Tibial nerve (tissue), 4 donors: ENCODE results near the gene UBD. TPM values are rescaled to one million over a fixed set of nuclear protein-coding genes. Genes with fewer than 3 reads are reported as not detected.

Experiments
- DNase-seq, 2 donors: peaks; one replicate each; pipeline ENCODE4 v3.0.0-alpha.2; 2019; ENCODE audit warnings: low spot score in 2 of 2
- H3K27ac ChIP-seq, 4 donors: fragments of 200-600 bp; sonication (generic) in 3 of 4; one replicate each; pipeline ENCODE4 v1.5.1; 2017 to 2019; ENCODE audit warnings: mild to moderate bottlenecking in 1 of 4
- H3K27me3 ChIP-seq, 2 donors: fragments of 200-600 bp; sonication (generic) in 1 of 2; one replicate each; pipeline versions ENCODE4 v1.5.1 to v1.6.0; 2017 to 2019
- H3K36me3 ChIP-seq, 3 donors: fragments of 200-600 bp; sonication (generic); one replicate each; pipeline ENCODE4 v1.5.1; 2018 to 2019
- H3K4me1 ChIP-seq, 4 donors: fragments of 200-600 bp; sonication (generic) in 3 of 4; one replicate each; pipeline ENCODE4 v1.5.1; 2017 to 2019
- H3K4me3 ChIP-seq, 4 donors: fragments of 200-600 bp; sonication (generic) in 3 of 4; one replicate each; pipeline ENCODE4 v1.5.1; 2017 to 2019; ENCODE audit warnings: mild to moderate bottlenecking in 1 of 4, moderate library complexity in 1 of 4
- H3K9me3 ChIP-seq, 4 donors: fragments of 200-600 bp; sonication (generic) in 3 of 4; one replicate each; pipeline ENCODE4 v1.5.1; 2017 to 2019
- EP300 ChIP-seq, 2 donors: sonication (generic); formaldehyde crosslinking; IDR thresholded peaks; one replicate each; pipeline ENCODE4 v1.6.1; 2017; ENCODE audit warnings: antibody characterized with exemption in 2 of 2, mild to moderate bottlenecking in 1 of 2
- POLR2A ChIP-seq, 2 donors: fragments of 450-650 bp; IDR thresholded peaks; one replicate each; pipeline ENCODE4 v1.6.1; 2017; ENCODE audit warnings: antibody characterized with exemption in 2 of 2, mild to moderate bottlenecking in 2 of 2, moderate library complexity in 2 of 2
- WGBS, 2 donors: methylation state at CpG; one replicate each; pipeline ENCODE4 v1.1.5; 2018; 5-methylcytosine and 5-hydroxymethylcytosine counted together
- total RNA-seq, 4 donors: library from RNA; depleted of rRNA; stranded (reverse); fragments of >200 nt; gene quantifications; one replicate each; pipeline ENCODE4 v1.1.0, GENCODE V29; 2016
- TF ChIP-seq, protein P1 (sequence below), 5 experiments: fragments of 200-600 bp in 3 of 5; fragments of 450-650 bp in 2 of 5; sonication (generic) in 3 of 5; IDR thresholded peaks; one replicate each; pipeline ENCODE4 v1.5.1; 2016 to 2019; ENCODE audit warnings: antibody characterized with exemption in 5 of 5, mild to moderate bottlenecking in 3 of 5, moderate library complexity in 2 of 5

The UBD gene
- total RNA-seq, 4 donors from 2014 or later: 0.63 to 11.6 TPM; not detected in 2

DNA sequence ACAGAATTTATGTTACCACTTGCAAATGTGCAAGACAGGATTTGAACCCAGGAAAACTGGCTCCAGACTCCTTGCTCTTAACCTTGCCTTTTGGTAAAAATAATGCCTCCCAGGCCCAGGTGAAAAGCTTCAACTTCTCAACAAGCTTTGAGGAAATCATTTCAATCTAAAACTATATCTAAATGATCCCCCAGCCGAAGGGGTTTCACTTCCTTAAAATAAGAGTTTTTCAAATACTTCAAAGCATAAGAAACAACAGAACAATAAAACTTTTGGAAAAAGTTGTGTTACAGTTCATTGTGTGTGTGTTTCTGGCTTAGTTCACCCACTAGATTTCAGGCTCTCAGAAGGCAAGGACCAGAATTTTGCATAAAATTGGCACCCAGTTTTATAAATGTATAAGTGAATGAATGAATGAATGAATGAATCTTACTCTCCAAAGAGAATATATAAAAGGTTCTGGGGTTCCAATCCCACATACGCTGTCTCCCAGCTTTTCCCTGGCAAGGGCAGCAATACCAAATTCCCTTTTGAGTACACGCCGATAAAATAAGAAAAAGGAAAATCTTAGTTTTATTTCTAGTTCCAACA lies 30.8 kb upstream of the UBD start:
- WGBS, 2 donors: 83 to 85% methylated on average over 4 of the region's 4 CpGs
- no peaks in the 10 kb centered on the region for H3K27me3 ChIP-seq

DNA sequence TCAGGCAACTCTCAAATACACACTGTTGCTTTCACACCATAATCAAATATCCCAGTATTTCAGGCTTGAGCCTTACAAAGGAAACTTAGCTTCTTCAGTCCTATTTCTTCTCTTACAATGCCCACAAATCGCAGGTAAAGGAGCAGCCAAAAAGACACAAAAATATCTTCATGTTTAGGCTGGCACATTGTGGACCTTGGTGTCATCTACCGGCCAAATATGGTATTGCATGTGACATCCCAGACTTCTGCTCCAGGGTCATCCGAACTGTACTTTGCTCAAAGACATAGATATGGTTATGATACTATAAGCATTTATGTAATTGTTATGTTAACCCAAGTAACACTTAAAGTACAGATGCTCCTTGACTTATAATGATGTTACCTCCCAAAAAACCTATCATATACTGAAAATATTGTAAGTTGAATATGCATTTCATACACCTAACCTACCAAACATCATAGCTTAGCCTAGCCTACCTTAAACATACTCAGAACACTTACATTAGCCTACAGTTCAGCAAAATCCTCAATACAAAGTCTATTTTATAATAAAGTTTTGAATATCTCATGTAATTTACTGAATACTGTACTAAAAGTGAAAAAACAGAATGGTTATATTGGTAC lies 30.0 kb upstream of the UBD start:
- no peaks in the 10 kb centered on the region for H3K36me3 ChIP-seq
- WGBS, 2 donors: 3 to 4% methylated on average over 3 of the region's 3 CpGs
- TF ChIP-seq, protein P1, sequence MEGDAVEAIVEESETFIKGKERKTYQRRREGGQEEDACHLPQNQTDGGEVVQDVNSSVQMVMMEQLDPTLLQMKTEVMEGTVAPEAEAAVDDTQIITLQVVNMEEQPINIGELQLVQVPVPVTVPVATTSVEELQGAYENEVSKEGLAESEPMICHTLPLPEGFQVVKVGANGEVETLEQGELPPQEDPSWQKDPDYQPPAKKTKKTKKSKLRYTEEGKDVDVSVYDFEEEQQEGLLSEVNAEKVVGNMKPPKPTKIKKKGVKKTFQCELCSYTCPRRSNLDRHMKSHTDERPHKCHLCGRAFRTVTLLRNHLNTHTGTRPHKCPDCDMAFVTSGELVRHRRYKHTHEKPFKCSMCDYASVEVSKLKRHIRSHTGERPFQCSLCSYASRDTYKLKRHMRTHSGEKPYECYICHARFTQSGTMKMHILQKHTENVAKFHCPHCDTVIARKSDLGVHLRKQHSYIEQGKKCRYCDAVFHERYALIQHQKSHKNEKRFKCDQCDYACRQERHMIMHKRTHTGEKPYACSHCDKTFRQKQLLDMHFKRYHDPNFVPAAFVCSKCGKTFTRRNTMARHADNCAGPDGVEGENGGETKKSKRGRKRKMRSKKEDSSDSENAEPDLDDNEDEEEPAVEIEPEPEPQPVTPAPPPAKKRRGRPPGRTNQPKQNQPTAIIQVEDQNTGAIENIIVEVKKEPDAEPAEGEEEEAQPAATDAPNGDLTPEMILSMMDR (IDR thresholded peaks at IDR 0.05): peak; percentile 71 to 94 (median 82)
- no peak for TF ChIP-seq POLR2A (IDR thresholded peaks at IDR 0.05)
- H3K27me3 ChIP-seq: no peaks in the 10 kb centered on the region
- H3K27ac ChIP-seq: no peak overlapping the region
- H3K4me1 ChIP-seq: no peaks in the 10 kb centered on the region
- peak in 1 of 2 donors; percentile 75 for DNase-seq
- H3K4me3 ChIP-seq: no peak overlapping the region
- H3K9me3 ChIP-seq: no peaks in the 10 kb centered on the region

More for the DNA sequence above, 30.8 kb upstream of the UBD start:
- no peaks in the 10 kb centered on the region for H3K9me3 ChIP-seq
- no peak overlapping the region for H3K4me3 ChIP-seq
- no peak for DNase-seq
- H3K27ac ChIP-seq: no peak overlapping the region
- H3K36me3 ChIP-seq: no peaks in the 10 kb centered on the region
- H3K4me1 ChIP-seq: no peaks in the 10 kb centered on the region
- TF ChIP-seq, protein P1 (IDR thresholded peaks at IDR 0.05): no peak
- no peak for TF ChIP-seq EP300 (IDR thresholded peaks at IDR 0.05)

DNA sequence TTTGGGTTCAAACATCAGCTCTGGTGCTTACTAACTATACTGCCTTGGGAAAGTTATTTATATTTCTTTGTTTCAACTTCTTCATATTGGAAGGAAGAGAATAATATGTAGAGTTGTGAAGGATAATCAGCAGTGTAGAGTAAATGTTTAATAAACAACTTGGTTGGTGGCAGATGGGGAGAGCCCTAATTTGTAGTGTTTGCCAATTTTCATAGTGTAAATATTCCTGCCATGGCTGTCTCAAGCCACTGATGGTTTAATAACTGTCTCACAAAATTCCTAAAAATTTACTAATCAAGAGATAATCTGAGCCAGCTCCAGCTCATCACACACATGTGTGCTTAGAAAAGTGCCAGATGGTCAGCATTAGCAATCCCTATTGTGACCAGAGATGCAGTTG lies 25.3 kb upstream of the UBD start, which contains the start of gene OR2H2:
Gene OR2H2 (plus strand): TSS at position 301 of the 400 bp plus-strand sequence. CDS start 2,824 bp downstream, outside the sequence.
- Histone ChIP-seq H3K27me3 (no peaks in the 10 kb centered on the region), H3K36me3 (no peaks in the 10 kb centered on the region), H3K9me3 (no peaks in the 10 kb centered on the region), H3K27ac (no peak within 1 kb of the TSS), H3K4me3 (no peak within 1 kb of the TSS), H3K4me1 (no peaks in the 10 kb centered on the region)
- no peak for TF ChIP-seq POLR2A (IDR thresholded peaks at IDR 0.05)
- TF ChIP-seq, protein P1 (IDR thresholded peaks at IDR 0.05): no peak
- no peak for TF ChIP-seq EP300 (IDR thresholded peaks at IDR 0.05)
- DNase-seq: no peak

DNA sequence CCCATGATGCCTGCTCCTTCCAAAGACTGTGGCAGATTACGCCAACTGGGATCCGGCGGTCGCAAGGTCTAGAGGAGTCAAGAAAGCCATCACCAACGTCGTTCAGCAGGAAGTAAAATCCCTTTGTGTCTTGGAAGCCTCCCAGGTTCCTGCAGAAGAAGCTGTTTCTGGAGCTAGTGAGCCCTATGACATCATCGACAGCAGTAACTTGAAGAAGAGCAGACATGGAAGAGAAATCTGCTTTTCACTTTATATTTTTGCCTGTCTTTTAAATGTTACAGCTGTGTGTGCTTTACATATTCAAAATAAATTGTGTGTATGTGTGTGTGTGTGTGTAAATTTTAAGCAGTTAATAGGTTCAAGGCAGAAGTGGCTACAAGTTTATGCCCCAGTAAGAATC lies 18.0 kb upstream of the UBD start:
- H3K27ac ChIP-seq: no peak overlapping the region
- peaks cover 0 to 3% of the 10 kb centered on the region in 2 donors for H3K27me3 ChIP-seq
- no peak for TF ChIP-seq EP300 (IDR thresholded peaks at IDR 0.05)
- TF ChIP-seq, protein P1 (IDR thresholded peaks at IDR 0.05): no peak
- TF ChIP-seq POLR2A (IDR thresholded peaks at IDR 0.05): no peak
- no peak overlapping the region for H3K4me3 ChIP-seq
- WGBS, 2 donors: 61 to 62% methylated on average over 7 of the region's 7 CpGs
- no peaks in the 10 kb centered on the region for H3K4me1 ChIP-seq
- no peaks in the 10 kb centered on the region for H3K36me3 ChIP-seq
- no peak for DNase-seq
- H3K9me3 ChIP-seq: no peaks in the 10 kb centered on the region

DNA sequence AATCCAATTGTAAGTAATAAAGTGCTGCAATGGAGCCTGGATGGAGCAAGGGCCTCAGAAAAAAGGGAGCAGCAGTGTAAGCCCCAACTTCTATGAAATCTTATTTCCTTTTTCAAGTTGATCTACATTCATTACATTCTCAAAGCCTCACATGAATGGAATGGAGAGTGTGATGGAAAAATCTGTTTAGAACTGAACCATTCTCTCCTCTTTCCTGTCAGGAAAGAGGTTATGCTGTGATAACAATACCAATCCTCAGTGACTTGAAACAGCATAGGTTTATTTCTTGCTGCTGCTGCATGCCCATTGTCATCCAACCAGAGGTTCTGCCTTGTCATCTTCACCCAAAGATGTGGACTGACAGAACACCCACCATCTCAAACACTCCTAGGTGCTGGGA lies 16.5 kb upstream of the UBD start:
- no peak for DNase-seq
- Histone ChIP-seq H3K4me3 (no peak overlapping the region), H3K27me3 (peaks cover 0 to 3% of the 10 kb centered on the region in 2 donors), H3K36me3 (no peaks in the 10 kb centered on the region), H3K27ac (no peak overlapping the region), H3K9me3 (no peaks in the 10 kb centered on the region), H3K4me1 (no peaks in the 10 kb centered on the region)
- no peak for TF ChIP-seq POLR2A (IDR thresholded peaks at IDR 0.05)
- TF ChIP-seq, protein P1 (IDR thresholded peaks at IDR 0.05): no peak
- TF ChIP-seq EP300 (IDR thresholded peaks at IDR 0.05): no peak
